Left ventricle myocardium inferior (tissue), 1 donor: ENCODE results near the gene PLEKHB1. TPM values are rescaled to one million over a fixed set of nuclear protein-coding genes. Genes with fewer than 3 reads are reported as not detected.

ENCODE experiments used
- DNase-seq: peaks from one replicate; pipeline ENCODE4 v3.0.0-alpha.2; 2020
- H3K27ac ChIP-seq: fragments of 200-600 bp; replicated peaks from 2 replicates; pipeline ENCODE4 v1.8.0; 2021
- H3K27me3 ChIP-seq: fragments of 200-600 bp; 2 replicates; pipeline ENCODE4 v1.8.0; 2021; ENCODE audit warnings: low read depth
- H3K36me3 ChIP-seq: fragments of 200-600 bp; 2 replicates; pipeline ENCODE4 v1.8.0; 2021
- H3K4me1 ChIP-seq: fragments of 200-600 bp; 2 replicates; pipeline ENCODE4 v1.8.0; 2021
- H3K4me3 ChIP-seq: fragments of 200-600 bp; 2 replicates; pipeline ENCODE4 v1.8.0; 2021; ENCODE audit warnings: mild to moderate bottlenecking, moderate library complexity
- H3K9me3 ChIP-seq: fragments of 200-600 bp; replicated peaks from 2 replicates; pipeline ENCODE4 v1.8.0; 2021
- CTCF ChIP-seq: fragments of 200-600 bp; IDR thresholded peaks from 2 replicates; pipeline ENCODE4 v1.8.0; 2021; ENCODE audit warnings: antibody characterized with exemption, mild to moderate bottlenecking, borderline replicate concordance
- intact Hi-C: fragments of 100-400 bp; cut with micrococcal nuclease; formaldehyde crosslinking; loops from one replicate; pipeline ENCODE4 v1.11.0; 2022
- total RNA-seq: library from RNA; stranded (reverse); fragmentation: NEBNext Ultra II Directional; extraction: Animal tissue kit (Norgen Biotek cat#: 25700); gene quantifications from one replicate; pipeline ENCODE4 v1.2.1, GENCODE V29; 2021
- donor health status: DM: no; HTN: yes; CAD: no; lungs with severe emphysema.

Gene PLEKHB1
- total RNA-seq, 1 donor from 2014 or later, result 22.4 TPM

- TF ChIP-seq CTCF, result no peak
- no peak for DNase-seq
- intact Hi-C loops, result no loop called here
- peaks cover 8% of the 10 kb centered on the region for H3K27me3 ChIP-seq
- no peak overlapping the region for H3K4me3 ChIP-seq
- no peaks in the 10 kb centered on the region for H3K9me3 ChIP-seq
- H3K27ac ChIP-seq, result no peak overlapping the region
- H3K36me3 ChIP-seq, result no peaks in the 10 kb centered on the region
- H3K4me1 ChIP-seq, result peaks cover 18% of the 10 kb centered on the region
Observed at GRCh38 chr11:73648571-73649046, 2.2 kb downstream of the PLEKHB1 start.

GRCh38 chr11:73649206-73649605, 2.8 kb downstream of the PLEKHB1 start:
- H3K4me1 ChIP-seq, result peaks cover 18% of the 10 kb centered on the region
- H3K4me3 ChIP-seq, result no peak overlapping the region
- H3K27ac ChIP-seq, result no peak overlapping the region
- no peaks in the 10 kb centered on the region for H3K36me3 ChIP-seq
- H3K9me3 ChIP-seq, result no peaks in the 10 kb centered on the region
- peaks cover 5% of the 10 kb centered on the region for H3K27me3 ChIP-seq
- intact Hi-C loops, result no loop called here
- TF ChIP-seq CTCF, result no peak
- DNase-seq, result no peak

GRCh38 chr11:73650400-73650799, 4.0 kb downstream of the PLEKHB1 start:
- intact Hi-C loops, result no loop called here
- peaks cover 16% of the 10 kb centered on the region for H3K4me1 ChIP-seq
- no peak for DNase-seq

GRCh38 chr11:73651252-73651651, 4.9 kb downstream of the PLEKHB1 start:
- no peak for DNase-seq
- Histone ChIP-seq H3K4me3 (no peak overlapping the region), H3K27me3 (no peaks in the 10 kb centered on the region), H3K27ac (no peak overlapping the region), H3K4me1 (peaks cover 10% of the 10 kb centered on the region), H3K36me3 (no peaks in the 10 kb centered on the region), H3K9me3 (no peaks in the 10 kb centered on the region)
- intact Hi-C loops, result no loop called here
- no peak for TF ChIP-seq CTCF

More at GRCh38 chr11:73650400-73650799, 4.0 kb downstream of the PLEKHB1 start:
- Histone ChIP-seq H3K27me3 (no peaks in the 10 kb centered on the region), H3K36me3 (no peaks in the 10 kb centered on the region), H3K4me3 (no peak overlapping the region), H3K9me3 (no peaks in the 10 kb centered on the region), H3K27ac (no peak overlapping the region)
- no peak for TF ChIP-seq CTCF

GRCh38 chr11:73651661-73652045, 5.3 kb downstream of the PLEKHB1 start:
- intact Hi-C loops, result no loop called here
- no peak overlapping the region for H3K27ac ChIP-seq
- TF ChIP-seq CTCF, result no peak
- no peaks in the 10 kb centered on the region for H3K36me3 ChIP-seq
- H3K9me3 ChIP-seq, result no peaks in the 10 kb centered on the region
- no peak for DNase-seq
- H3K4me1 ChIP-seq, result peaks cover 10% of the 10 kb centered on the region
- no peaks in the 10 kb centered on the region for H3K27me3 ChIP-seq
- H3K4me3 ChIP-seq, result no peak overlapping the region
